Activated naive CD4-positive, alpha-beta T cell treated with Interleukin-2 at 50 U/mL for 16 hours (primary cell): ENCODE results near the gene CDK16.

Experiments
- DNase-seq: peaks from one replicate; pipeline ENCODE4 v3.0.0-alpha.2; 2020

CDK16 gene

GRCh38 chrX:47218280-47218919 is at the start of gene CDK16:
Gene CDK16 (plus strand): TSS chrX:47218681. CDS start chrX:47223558, 4,877 bp downstream.
- peak; percentile 72 for DNase-seq

GRCh38 chrX:47169273-47169672 is 49.2 kb upstream of the CDK16 start:
- no peak for DNase-seq

- no peak for DNase-seq
Observed at GRCh38 chrX:47169726-47170515, 48.6 kb upstream of the CDK16 start.

- no peak for DNase-seq
Observed at GRCh38 chrX:47170861-47171692, 47.4 kb upstream of the CDK16 start.

- no peak for DNase-seq
Observed at GRCh38 chrX:47171996-47172395, 46.5 kb upstream of the CDK16 start.

- DNase-seq, result no peak
Observed at GRCh38 chrX:47172549-47172948, 45.9 kb upstream of the CDK16 start.

- no peak for DNase-seq
Observed at GRCh38 chrX:47172971-47173792, 45.3 kb upstream of the CDK16 start.

- DNase-seq, result no peak
Observed at GRCh38 chrX:47174376-47174775, 44.1 kb upstream of the CDK16 start.

GRCh38 chrX:47174846-47175587 is 43.5 kb upstream of the CDK16 start:
- DNase-seq, result no peak

- DNase-seq, result no peak
Observed at GRCh38 chrX:47175588-47175980, 42.9 kb upstream of the CDK16 start.

- no peak for DNase-seq
Observed at GRCh38 chrX:47176101-47176740, 42.3 kb upstream of the CDK16 start.

- no peak for DNase-seq
Observed at GRCh38 chrX:47177079-47177478, 41.4 kb upstream of the CDK16 start.

- DNase-seq, result no peak
Observed at GRCh38 chrX:47178337-47178736, 40.1 kb upstream of the CDK16 start.

GRCh38 chrX:47179221-47179927 is 39.1 kb upstream of the CDK16 start:
- DNase-seq, result no peak

GRCh38 chrX:47179928-47180255 is 38.6 kb upstream of the CDK16 start:
- DNase-seq, result no peak

GRCh38 chrX:47180346-47180745 is 38.1 kb upstream of the CDK16 start:
- no peak for DNase-seq

- no peak for DNase-seq
Observed at GRCh38 chrX:47181301-47181700, 37.2 kb upstream of the CDK16 start.

GRCh38 chrX:47182106-47182700 is 36.3 kb upstream of the CDK16 start:
- DNase-seq, result no peak

GRCh38 chrX:47184486-47184885 is 34.0 kb upstream of the CDK16 start:
- DNase-seq, result no peak

- no peak for DNase-seq
Observed at GRCh38 chrX:47185241-47185640, 33.2 kb upstream of the CDK16 start.
